LNCAP (cell line): ENCODE measurements around the gene TTC31.

ENCODE experiments used
- TF ChIP-seq, protein P1 (sequence below): fragments of 450-650 bp; IDR thresholded peaks from 2 replicates; pipeline ENCODE4 v1.5.1; 2017; ENCODE audit warnings: mild to moderate bottlenecking

The TTC31 gene

DNA sequence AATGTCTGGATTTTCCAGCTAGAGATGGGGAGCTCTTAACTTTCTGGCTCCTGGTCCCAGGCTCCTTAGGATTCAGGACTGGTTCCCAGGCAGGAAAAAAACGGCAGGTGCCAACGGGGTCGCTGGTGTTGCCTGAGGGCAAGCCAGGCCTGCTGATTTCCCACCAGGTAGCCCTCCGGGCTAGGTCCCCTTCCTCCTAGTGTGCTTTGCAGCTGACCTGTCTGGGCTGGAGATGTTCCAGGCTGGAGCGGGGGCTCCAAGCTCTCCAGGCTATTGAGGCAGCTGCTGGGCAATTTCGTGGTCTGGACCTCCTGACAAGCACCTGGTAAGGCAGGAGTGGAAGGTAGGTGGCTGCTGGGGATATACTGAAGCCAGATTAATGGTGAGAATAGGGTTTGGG is 8.4 kb upstream of the TTC31 start:
- TF ChIP-seq, protein P1, sequence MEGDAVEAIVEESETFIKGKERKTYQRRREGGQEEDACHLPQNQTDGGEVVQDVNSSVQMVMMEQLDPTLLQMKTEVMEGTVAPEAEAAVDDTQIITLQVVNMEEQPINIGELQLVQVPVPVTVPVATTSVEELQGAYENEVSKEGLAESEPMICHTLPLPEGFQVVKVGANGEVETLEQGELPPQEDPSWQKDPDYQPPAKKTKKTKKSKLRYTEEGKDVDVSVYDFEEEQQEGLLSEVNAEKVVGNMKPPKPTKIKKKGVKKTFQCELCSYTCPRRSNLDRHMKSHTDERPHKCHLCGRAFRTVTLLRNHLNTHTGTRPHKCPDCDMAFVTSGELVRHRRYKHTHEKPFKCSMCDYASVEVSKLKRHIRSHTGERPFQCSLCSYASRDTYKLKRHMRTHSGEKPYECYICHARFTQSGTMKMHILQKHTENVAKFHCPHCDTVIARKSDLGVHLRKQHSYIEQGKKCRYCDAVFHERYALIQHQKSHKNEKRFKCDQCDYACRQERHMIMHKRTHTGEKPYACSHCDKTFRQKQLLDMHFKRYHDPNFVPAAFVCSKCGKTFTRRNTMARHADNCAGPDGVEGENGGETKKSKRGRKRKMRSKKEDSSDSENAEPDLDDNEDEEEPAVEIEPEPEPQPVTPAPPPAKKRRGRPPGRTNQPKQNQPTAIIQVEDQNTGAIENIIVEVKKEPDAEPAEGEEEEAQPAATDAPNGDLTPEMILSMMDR = no peak

GRCh38 chr2:74474899-74475298 is 8.0 kb upstream of the TTC31 start:
- TF ChIP-seq, protein P1 = no peak

DNA sequence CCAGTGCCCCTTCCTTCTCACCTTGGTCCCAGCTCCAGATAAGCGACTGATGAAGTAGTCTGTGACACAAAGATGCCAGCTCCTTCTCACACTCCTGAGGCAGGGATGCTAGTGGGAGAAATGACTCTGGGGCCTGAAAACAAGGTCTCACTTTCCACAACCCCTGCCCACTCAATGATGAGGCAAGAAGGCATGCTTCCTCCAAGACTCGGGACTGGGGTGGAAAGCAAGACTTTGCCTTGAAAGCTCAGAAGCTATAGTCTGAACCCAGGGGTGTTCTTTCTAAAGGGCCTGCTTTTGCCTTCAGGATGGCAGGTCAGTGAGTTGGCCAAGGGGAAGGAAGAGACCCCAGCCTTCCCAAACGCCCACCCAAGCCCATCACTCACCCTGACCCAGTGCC is 1.4 kb upstream of the TTC31 start:
- TF ChIP-seq, protein P1 = no peak

DNA sequence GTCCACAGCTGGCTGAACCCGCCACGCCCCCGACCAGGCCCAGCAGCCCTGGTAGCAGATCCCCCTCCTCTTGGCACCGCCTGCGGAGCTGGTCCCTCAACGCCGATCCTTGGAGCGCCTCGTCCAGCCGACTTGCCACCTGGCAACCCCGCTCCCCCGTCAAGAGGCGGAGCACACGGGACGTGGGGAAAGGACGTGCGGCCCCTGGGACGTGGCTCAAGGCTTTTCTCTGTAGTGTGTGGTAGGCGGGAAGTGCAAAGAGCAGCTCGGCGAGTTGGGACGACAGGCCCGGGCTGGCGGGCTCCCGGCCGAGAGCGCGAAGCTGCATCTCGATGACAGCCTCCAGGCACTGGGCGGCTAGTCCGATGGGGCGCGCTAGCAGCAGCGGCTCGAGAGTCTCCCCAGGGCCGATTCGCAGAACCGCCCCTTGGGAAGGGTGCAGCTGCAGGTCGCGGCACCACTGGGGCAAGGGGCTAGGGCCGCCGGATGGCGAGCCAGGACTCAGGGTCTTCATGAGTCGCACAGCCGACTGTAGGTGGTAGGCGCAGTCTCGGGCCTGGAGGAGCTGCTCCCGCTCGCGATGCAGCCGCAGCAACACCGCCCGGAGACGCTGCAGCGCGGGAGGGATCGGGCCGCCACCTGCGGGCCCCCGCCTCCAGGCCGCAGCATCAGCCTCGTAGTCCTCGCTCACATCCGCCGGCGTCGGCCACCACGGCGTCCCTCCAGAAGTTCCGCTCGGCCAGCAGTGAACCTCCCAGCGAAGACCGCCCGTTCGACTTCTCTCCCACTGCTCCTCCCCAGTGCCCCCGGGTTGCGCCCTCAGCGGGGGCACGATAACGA is 700 bp upstream of the TTC31 start:
- TF ChIP-seq, protein P1 = no peak

DNA sequence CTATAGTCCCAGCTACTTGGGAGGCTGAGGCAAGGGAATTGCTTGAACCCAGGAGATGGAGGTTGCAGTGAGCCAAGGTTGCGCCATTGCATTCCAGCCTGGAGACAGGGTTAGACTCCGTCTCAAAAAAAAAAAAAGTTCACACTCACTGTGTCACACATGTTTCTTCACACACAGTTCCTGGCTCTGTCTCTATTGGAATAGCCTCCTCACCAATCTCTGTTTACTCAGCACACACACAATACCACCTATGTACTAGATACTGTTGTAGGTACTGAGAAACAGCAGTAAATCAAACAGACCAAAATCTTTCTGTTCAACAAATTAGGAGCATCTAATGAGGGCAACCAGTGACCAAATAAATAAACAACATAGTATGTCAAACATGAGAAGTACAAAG is 3.3 kb downstream of the TTC31 start:
- TF ChIP-seq, protein P1 = no peak

DNA sequence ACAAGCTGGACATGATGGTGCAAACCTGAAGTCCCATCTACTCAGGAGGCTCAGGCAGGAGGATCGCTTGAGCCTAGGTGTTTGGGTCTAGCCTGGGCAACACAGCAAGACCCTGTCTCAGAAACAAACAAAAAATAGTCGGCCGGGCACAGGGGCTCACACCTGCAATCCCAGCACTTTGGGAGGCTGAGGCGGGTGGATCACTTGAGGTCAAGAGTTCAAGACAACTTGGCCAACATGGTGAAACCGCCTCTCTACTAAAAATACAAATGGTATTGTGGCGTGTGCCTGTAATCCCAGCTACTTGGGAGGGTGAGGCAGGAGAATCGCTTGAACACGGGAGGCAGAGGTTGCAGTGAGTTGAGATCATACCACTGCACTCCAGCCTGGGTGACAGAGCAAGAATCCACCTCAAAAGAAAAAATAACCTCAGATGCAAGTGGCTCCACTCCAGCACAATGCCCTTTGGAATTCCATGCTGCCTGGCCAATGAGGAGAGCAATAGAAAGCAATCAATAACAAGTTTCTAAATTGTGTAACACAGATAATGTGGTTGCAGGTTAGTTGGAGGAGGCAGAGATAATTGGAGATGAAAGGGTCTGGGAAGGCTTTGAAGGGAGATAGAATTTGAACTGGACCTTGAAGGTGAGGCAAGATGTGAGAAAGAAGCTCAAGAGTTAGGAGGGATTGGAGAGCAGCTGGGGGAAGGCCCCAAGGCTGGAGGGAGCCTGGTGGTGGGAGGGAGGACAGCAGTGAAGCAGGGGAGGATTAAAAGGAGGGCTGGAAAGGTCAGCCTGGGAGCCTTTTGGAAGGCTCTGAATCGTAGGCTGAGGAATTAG is 6.0 kb downstream of the TTC31 start:
- TF ChIP-seq, protein P1 = no peak

DNA sequence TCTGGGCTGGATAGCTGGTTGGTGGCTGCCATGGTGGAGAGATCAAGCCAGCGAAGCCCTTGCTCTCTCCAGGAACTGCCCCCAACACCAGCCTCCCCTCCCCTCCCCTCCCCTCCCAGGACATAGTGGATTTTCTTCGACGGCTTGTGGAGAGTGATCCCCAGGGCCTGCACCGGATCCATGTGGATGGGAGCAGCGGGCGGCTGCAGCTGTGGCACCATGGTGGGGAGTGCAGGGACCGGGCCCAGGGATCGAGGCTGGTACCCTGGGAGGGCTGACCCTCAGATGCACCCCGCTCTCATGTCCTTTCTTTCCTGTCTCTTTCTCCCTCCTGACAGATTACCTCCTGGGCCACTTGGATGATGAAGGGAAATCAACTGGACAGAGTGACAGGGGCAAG is 7.0 kb downstream of the TTC31 start:
- TF ChIP-seq, protein P1 = no peak
